K562 (cell line): Measurements from ENCODE around the gene ACOX1. TPM values are rescaled to one million over a fixed set of nuclear protein-coding genes. Genes with fewer than 3 reads are reported as not detected.

ENCODE experiments used
- ATF1 ChIP-seq, 2 experiments: fragments of 450-650 bp in 1 of 2; IDR thresholded peaks; 2 replicates each; pipeline ENCODE4 v1.6.1; 2016; ENCODE audit warnings: missing compliant biosample characterization in 1 of 2, missing genetic modification characterization in 1 of 2
- NR2C2 ChIP-seq, 2 experiments: fragments of 200-800 bp in 1 of 2; sonication (Bioruptor generic) in 1 of 2; sonication (generic) in 1 of 2; formaldehyde crosslinking in 1 of 2; IDR thresholded peaks; 2 replicates each; pipeline versions ENCODE4 v1.6.1 to v1.8.0; 2016 to 2022; ENCODE audit warnings: mild to moderate bottlenecking in 1 of 2, missing compliant biosample characterization in 1 of 2, missing genetic modification characterization in 1 of 2, missing genetic modification reagents in 1 of 2
- NR4A1 ChIP-seq, 2 experiments: fragments of 250-450 bp in 1 of 2; fragments of 450-650 bp in 1 of 2; sonication (Bioruptor Pico) in 1 of 2; IDR thresholded peaks; 2 replicates each; pipeline versions ENCODE4 v1.4.0 to v1.6.1; 2016 to 2020; ENCODE audit warnings: mild to moderate bottlenecking in 2 of 2, missing compliant biosample characterization in 1 of 2, missing genetic modification characterization in 1 of 2, moderate library complexity in 1 of 2
- ZBED1 ChIP-seq: IDR thresholded peaks from 2 replicates; pipeline ENCODE4 v1.6.1; 2014
- ZKSCAN8 ChIP-seq: fragments of 200-800 bp; sonication (Bioruptor generic); IDR thresholded peaks from 2 replicates; pipeline ENCODE4 v1.6.1; 2016; ENCODE audit warnings: missing genetic modification characterization, missing compliant biosample characterization
- polyA plus RNA-seq, 8 experiments: library from polyadenylated mRNA; depleted of rRNA in 4 of 8; stranded (reverse) in 5 of 8; unstranded in 3 of 8; fragments of >200 nt; fragmentation: Nextera tagmentation in 2 of 8; fragmentation: Illumina TruSeq in 1 of 8; extraction: Ambion mirVana in 2 of 8; extraction: Trizol in 1 of 8; gene quantifications; 2 replicates each; pipeline versions ENCODE4 v1.2.1 to v1.2.3, GENCODE V29; 2011 to 2014; ENCODE audit warnings: inconsistent platforms in 1 of 8, missing spikeins in 1 of 8
- total RNA-seq, 7 experiments: library from RNA; depleted of rRNA in 6 of 7; stranded (reverse); fragments of >200 nt in 6 of 7; fragmentation: Illumina TruSeq in 2 of 7; extraction: Trizol in 2 of 7; gene quantifications; 2 replicates each; pipeline versions ENCODE4 v1.2.1 to v1.2.3, GENCODE V29; 2011 to 2021; ENCODE audit warnings: low replicate concordance in 1 of 7
- TF ChIP-seq, protein P1 (sequence below): fragments of 250-450 bp; sonication (Bioruptor Pico); IDR thresholded peaks from 2 replicates; pipeline ENCODE4 v1.8.0; 2022; ENCODE audit warnings: moderate library complexity, mild to moderate bottlenecking, inconsistent platforms

The ACOX1 gene
- total and polyA plus RNA-seq, 9 of the 15 experiments (the other 6 are each of a cell fraction or from before 2014, with no cell fraction given), result 7.8 to 24.1 (median 14.5) TPM

DNA sequence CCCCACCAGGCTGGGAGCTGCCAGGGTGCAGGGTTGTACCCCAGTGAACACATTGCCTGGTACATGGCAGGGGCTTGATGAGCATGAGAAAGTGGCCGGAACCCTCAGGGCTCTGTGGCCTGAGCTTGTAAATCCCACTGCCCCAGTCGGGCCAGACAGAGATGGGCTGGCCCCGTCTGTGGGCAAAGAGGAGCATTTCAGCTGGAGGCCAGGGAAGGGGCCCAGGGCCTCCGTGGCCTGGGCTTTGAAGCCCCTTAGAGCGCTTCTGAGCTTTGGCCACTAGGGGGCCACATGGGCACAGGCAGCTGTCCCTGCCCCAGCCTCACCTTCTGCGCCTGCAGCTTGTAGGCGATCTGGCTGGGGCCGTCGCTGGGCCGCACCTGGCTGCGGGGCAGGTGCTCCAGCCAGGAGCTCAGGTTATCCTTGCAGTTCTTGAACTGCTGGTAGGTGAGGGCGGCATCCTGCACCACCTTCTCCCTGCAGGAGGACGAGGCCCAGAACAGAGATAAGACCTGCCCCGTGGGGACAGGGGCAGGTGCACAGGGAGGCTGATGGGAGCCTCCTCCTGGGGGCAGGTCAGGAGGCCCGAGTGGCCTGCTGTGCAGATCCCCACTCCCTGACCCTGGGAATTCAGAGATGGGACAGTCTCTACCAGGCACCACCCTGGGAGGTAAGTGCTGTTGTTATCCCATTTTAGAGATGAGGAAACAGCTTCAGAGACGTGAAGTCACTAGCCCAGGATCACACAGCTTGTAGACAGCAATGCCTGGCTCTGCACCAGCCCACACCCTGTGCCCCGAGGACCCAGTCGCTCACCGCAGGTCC, 35.3 kb upstream of the ACOX1 start (continued):
- no peak for TF ChIP-seq NR2C2 (CRISPR knock-in tag; IDR thresholded peaks at IDR 0.05)
- TF ChIP-seq NR2C2 (tag; IDR thresholded peaks at IDR 0.05), result no peak
- TF ChIP-seq ATF1 (CRISPR knock-in tag; IDR thresholded peaks at IDR 0.05), result no peak
- 0 out of 2 replicates have a peak, but pooled peaks have one; percentile 15 for TF ChIP-seq ATF1 (tag; IDR thresholded peaks at IDR 0.05)
- no peak for TF ChIP-seq ZKSCAN8 (CRISPR knock-in tag)
- TF ChIP-seq, protein P1, sequence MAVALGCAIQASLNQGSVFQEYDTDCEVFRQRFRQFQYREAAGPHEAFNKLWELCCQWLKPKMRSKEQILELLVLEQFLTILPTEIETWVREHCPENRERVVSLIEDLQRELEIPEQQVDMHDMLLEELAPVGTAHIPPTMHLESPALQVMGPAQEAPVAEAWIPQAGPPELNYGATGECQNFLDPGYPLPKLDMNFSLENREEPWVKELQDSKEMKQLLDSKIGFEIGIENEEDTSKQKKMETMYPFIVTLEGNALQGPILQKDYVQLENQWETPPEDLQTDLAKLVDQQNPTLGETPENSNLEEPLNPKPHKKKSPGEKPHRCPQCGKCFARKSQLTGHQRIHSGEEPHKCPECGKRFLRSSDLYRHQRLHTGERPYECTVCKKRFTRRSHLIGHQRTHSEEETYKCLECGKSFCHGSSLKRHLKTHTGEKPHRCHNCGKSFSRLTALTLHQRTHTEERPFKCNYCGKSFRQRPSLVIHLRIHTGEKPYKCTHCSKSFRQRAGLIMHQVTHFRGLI, result no peak
- no peak for TF ChIP-seq NR4A1 (CRISPR knock-in tag; IDR thresholded peaks at IDR 0.05)
- no peak for TF ChIP-seq NR4A1 (tag; IDR thresholded peaks at IDR 0.05)
- no peak for TF ChIP-seq ZBED1
- TF ChIP-seq, all 486 proteins: peak for 28
